ENCODE data around the gene GALNT12. TPM values are rescaled to one million over a fixed set of nuclear protein-coding genes. Genes with fewer than 3 reads are reported as not detected.

GALNT12 gene
- total and polyA plus RNA-seq, 8 donors: 4.2 to 12.2 (median 9.6) TPM

DNA sequence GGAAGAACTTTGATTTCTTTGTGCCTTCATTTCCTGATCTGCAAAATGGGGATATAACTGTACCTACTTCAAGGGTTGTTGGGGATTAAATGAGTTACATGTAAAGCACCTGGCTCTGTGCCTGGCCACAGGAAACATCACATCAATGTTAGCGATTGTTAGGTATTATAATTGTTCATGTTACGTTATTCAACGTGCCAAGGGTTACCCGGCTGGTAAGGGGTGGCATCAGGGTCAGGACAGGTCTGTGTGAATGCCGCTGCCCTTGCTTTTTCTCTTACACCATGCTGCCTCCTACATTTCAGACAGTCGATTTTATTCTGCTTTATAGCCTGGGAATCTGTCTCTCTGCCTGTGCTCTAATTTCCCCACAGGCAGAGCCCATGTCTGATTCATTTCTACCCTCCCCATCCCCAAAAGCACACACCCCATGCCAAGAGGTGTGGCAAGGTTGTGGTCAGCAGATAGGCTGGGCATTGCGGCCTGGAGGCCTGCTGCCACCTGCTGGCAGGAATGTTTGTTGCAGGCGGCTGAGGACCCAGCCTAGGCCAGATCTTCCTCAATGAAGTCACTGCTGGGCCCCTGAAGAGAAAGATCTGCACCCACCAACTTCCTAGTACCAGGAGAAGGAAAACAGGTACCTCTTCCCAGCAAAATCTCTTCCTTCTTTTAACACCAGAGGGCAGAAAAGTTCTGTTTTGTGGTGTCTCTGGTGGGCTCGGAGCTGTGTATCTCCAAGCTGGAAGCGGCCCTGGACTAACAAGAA, 16.4 kb upstream of the GALNT12 start:
- DNase-seq (peak; percentile 66 to 93 (median 82)), ATAC-seq (peak; percentile 84 to 93 (median 91)), FAIRE-seq (no peak)
- peak overlapping the region in 1 of 4 donors; percentile 33 for H3K27ac ChIP-seq
- WGBS, 2 donors: 42 to 45% methylated on average over 10 of the region's 10 CpGs
- no peaks in the 10 kb centered on the region for H3K9me3 ChIP-seq
- no peaks in the 10 kb centered on the region for H3K27me3 ChIP-seq
- no peaks in the 10 kb centered on the region for H3K36me3 ChIP-seq
- TF ChIP-seq, protein P1, sequence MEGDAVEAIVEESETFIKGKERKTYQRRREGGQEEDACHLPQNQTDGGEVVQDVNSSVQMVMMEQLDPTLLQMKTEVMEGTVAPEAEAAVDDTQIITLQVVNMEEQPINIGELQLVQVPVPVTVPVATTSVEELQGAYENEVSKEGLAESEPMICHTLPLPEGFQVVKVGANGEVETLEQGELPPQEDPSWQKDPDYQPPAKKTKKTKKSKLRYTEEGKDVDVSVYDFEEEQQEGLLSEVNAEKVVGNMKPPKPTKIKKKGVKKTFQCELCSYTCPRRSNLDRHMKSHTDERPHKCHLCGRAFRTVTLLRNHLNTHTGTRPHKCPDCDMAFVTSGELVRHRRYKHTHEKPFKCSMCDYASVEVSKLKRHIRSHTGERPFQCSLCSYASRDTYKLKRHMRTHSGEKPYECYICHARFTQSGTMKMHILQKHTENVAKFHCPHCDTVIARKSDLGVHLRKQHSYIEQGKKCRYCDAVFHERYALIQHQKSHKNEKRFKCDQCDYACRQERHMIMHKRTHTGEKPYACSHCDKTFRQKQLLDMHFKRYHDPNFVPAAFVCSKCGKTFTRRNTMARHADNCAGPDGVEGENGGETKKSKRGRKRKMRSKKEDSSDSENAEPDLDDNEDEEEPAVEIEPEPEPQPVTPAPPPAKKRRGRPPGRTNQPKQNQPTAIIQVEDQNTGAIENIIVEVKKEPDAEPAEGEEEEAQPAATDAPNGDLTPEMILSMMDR (IDR thresholded peaks at IDR 0.05): peak; percentile 96 to 98 (median 96)
- H3K4me3 ChIP-seq: no peak overlapping the region
- peaks cover 0 to 12% (median 0%) of the 10 kb centered on the region in 3 donors for H3K4me1 ChIP-seq
- intact Hi-C loops (cut with DNase I): no loop called here

DNA sequence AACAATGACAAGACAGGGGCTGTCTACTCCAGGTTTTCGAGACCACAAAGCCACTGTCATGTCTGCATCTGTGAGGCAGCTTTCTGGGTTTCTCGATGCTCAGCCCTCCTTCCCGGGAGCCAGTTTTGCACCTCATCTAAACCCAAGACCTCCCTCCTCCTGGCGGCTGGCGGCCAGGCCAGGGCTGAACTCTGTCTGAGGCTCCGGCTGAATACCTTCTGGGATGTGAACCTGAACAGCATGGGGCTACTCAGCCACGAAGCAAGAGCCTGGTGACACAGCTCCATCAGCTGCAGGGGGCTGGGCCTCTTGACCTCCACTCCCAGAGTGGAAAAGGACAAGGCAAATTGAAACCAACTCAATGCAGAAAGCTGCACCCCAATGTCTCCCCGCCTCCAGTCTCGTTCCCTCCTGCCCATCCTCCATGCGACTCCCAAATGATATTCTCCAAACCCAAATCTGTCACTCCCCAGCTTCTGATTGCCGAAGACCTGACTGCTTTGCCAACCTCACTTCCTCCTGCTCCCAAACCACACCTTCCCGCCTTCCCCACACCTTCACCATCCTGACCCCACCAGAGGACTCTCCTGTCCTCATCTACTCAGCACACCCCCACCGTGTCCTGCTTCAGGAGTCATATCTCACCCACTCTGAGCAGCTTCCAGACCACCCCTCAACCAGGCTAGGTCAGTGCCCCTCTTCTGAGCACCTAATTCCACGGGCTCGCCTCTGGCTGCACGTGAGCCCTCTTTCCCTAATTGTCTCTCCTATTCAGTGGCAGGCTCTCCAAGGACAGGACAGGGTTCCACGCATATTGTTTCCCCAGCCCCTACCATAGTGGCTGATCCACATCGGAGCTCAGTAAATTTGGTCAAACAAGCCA, 15.6 kb upstream of the GALNT12 start:
- ATAC-seq (no peak), FAIRE-seq (no peak), DNase-seq (no peak)
- Histone ChIP-seq H3K9me3 (no peaks in the 10 kb centered on the region), H3K36me3 (no peaks in the 10 kb centered on the region), H3K4me3 (no peak overlapping the region), H3K4me1 (peaks cover 0 to 12% (median 0%) of the 10 kb centered on the region in 3 donors), H3K27ac (peak overlapping the region in 1 of 4 donors; percentile 33), H3K27me3 (no peaks in the 10 kb centered on the region)
- TF ChIP-seq, protein P1 (IDR thresholded peaks at IDR 0.05): no peak
- WGBS, 2 donors: 78 to 80% methylated on average over 18 of the region's 18 CpGs
- intact Hi-C loops (cut with DNase I): no loop called here

DNA sequence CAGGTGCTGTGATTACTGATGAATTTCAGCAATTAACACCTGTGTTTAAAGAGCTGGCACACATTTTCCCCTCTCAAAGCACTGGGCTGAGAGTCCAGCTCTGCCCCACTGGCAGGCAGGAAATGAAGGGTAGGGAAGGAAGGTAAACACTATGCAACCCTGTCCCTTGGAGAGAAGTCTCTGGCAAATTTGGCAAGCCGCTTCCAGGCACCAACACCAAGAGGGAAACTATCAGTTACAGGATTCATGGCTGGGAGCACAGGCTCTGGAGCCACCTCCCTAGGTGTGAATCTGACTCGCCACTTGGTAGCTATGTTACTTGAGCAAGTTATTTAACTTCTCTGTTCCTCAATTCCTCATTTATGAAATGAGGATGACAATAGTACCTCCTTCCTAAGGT, 14.4 kb upstream of the GALNT12 start:
- ATAC-seq (no peak), FAIRE-seq (no peak), DNase-seq (no peak)
- H3K27me3 ChIP-seq: no peaks in the 10 kb centered on the region
- 83 to 86% methylated on average over 2 of the region's 2 CpGs for WGBS, 2 donors
- H3K4me1 ChIP-seq: peaks cover 0 to 12% (median 0%) of the 10 kb centered on the region in 3 donors
- H3K27ac ChIP-seq: no peak overlapping the region
- no peaks in the 10 kb centered on the region for H3K9me3 ChIP-seq
- intact Hi-C loops (cut with DNase I): no loop called here
- TF ChIP-seq, protein P1 (IDR thresholded peaks at IDR 0.05): no peak
- H3K4me3 ChIP-seq: no peak overlapping the region
- no peaks in the 10 kb centered on the region for H3K36me3 ChIP-seq

DNA sequence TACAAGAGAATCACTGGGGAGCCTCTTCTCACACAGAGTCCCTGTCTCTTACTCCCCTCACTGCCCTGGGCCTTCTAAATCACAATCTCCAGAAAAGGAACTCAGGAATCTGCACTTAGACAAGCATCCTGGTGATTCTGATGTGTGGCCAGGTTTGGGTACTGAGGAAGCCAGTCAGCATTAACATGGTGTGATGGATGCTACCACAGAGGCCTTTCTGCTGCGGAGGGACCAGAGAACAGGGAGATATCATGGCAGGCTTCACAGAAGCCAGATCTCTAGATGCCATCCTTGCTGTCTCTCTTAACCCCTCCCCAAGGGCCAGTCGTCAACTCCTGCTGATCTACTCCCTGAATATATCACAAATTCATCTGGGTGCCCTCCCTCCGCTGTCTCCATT, 12.7 kb upstream of the GALNT12 start:
- Histone ChIP-seq H3K27ac (no peak overlapping the region), H3K4me3 (no peak overlapping the region), H3K27me3 (no peaks in the 10 kb centered on the region), H3K4me1 (peaks cover 0 to 12% (median 0%) of the 10 kb centered on the region in 3 donors), H3K36me3 (no peaks in the 10 kb centered on the region), H3K9me3 (no peaks in the 10 kb centered on the region)
- ATAC-seq (no peak), DNase-seq (no peak), FAIRE-seq (no peak)
- intact Hi-C loops (cut with DNase I): no loop called here
- TF ChIP-seq, protein P1 (IDR thresholded peaks at IDR 0.05): no peak
- WGBS, 2 donors: 83 to 87% methylated on average over 3 of the region's 3 CpGs

Data from pancreas (tissue), 10 donors.